CD4-positive, alpha-beta T cell (primary cell): ENCODE data around the gene UBE2O. TPM values are rescaled to one million over a fixed set of nuclear protein-coding genes. Genes with fewer than 3 reads are reported as not detected.

Experiments used
- ATAC-seq: fragments of 200-7000 bp; cut with Tn5 transposase; one replicate; pipeline ENCODE4 v1.10.0; 2022; ENCODE audit warnings: mild to moderate bottlenecking; ENCODE audit not compliant: poor library complexity
- CTCF ChIA-PET: fragments of 350-600 bp; sonication (Branson Sonifier 250); formaldehyde crosslinking; loops from one replicate; lab custom pipeline; 2021; ENCODE audit warnings: antibody characterized with exemption, inconsistent platforms; lab: Charles Lee
- POLR2A ChIA-PET: fragments of 350-600 bp; sonication (Branson Sonifier 250); formaldehyde crosslinking; loops from one replicate; lab custom pipeline; 2021; ENCODE audit warnings: antibody characterized with exemption, inconsistent platforms; lab: Charles Lee
- DNase-seq, 14 experiments: peaks; one replicate each; pipeline ENCODE4 v3.0.0-alpha.2; 2013 to 2020; ENCODE audit warnings: mixed read lengths in 2 of 14
- H3K27ac ChIP-seq, 2 donors: one replicate each; pipeline versions ENCODE4 v1.5.1 to v1.7.0; 2013; ENCODE audit warnings: low read length in 2 of 2, low read depth in 1 of 2, mild to moderate bottlenecking in 1 of 2
- H3K27me3 ChIP-seq, 2 experiments: 1 replicate in 1 of 2; 2 replicates in 1 of 2; pipeline versions ENCODE4 v1.6.1 to v1.7.0; 2013; ENCODE audit warnings: low read length in 2 of 2, control low read depth in 1 of 2, mild to moderate bottlenecking in 1 of 2, moderate library complexity in 1 of 2; ENCODE audit not compliant: insufficient read depth in 2 of 2, control insufficient read depth in 1 of 2
- H3K36me3 ChIP-seq: one replicate; pipeline ENCODE4 v1.6.1; 2013; ENCODE audit warnings: low read length, control low read depth; ENCODE audit not compliant: insufficient read depth
- H3K4me1 ChIP-seq: one replicate; pipeline ENCODE4 v1.6.1; 2013; ENCODE audit warnings: low read length, control low read depth; ENCODE audit not compliant: insufficient read depth
- H3K4me3 ChIP-seq: one replicate; pipeline ENCODE4 v1.5.1; 2013; ENCODE audit warnings: mild to moderate bottlenecking, low read length, moderate library complexity
- H3K9me3 ChIP-seq, 2 experiments: 1 replicate in 1 of 2; 2 replicates in 1 of 2; pipeline versions ENCODE4 v1.6.1 to v1.7.0; 2013; ENCODE audit warnings: low read length in 2 of 2, mild to moderate bottlenecking in 2 of 2, control low read depth in 1 of 2, moderate library complexity in 1 of 2; ENCODE audit not compliant: control insufficient read depth in 1 of 2, insufficient read depth in 1 of 2
- H3K27ac Mint-ChIP-seq: one replicate; pipeline ENCODE4 v1.8.0; 2020; ENCODE audit warnings: mixed read lengths
- H3K27me3 Mint-ChIP-seq: one replicate; pipeline ENCODE4 v1.8.0; 2021; ENCODE audit warnings: mixed read lengths
- H3K36me3 Mint-ChIP-seq: one replicate; pipeline ENCODE4 v1.8.0; 2021; ENCODE audit warnings: low read depth, mixed read lengths
- H3K4me1 Mint-ChIP-seq: one replicate; pipeline ENCODE4 v1.8.0; 2021; ENCODE audit warnings: low read depth, mixed read lengths
- H3K4me3 Mint-ChIP-seq: one replicate; pipeline ENCODE4 v1.8.0; 2020; ENCODE audit warnings: mild to moderate bottlenecking, mixed read lengths
- H3K9me3 Mint-ChIP-seq: one replicate; pipeline ENCODE4 v1.8.0; 2020; ENCODE audit warnings: mixed read lengths
- intact Hi-C, 2 experiments: fragments of 100-400 bp; cut with DNase I in 1 of 2; cut with micrococcal nuclease in 1 of 2; formaldehyde crosslinking; loops; one replicate each; pipeline versions ENCODE4 v1.15.1 to v1.9.0; 2023 to 2025; cut with DNase I, micrococcal nuclease
- total RNA-seq, 174 experiments: library from RNA in 2 of 174; stranded (reverse) in 2 of 174; gene quantifications; one replicate each; pipeline ENCODE4 v1.2.3 and lab custom pipeline; 2021 to 2026
- TF ChIP-seq, protein P1 (sequence below): fragments of 200-600 bp; IDR thresholded peaks from one replicate; pipeline ENCODE4 v1.8.0; 2022; ENCODE audit warnings: antibody characterized with exemption, mild to moderate bottlenecking

The UBE2O gene
- total RNA-seq, 2 experiments from 2014 or later = 22.7 to 25.1 TPM

DNA sequence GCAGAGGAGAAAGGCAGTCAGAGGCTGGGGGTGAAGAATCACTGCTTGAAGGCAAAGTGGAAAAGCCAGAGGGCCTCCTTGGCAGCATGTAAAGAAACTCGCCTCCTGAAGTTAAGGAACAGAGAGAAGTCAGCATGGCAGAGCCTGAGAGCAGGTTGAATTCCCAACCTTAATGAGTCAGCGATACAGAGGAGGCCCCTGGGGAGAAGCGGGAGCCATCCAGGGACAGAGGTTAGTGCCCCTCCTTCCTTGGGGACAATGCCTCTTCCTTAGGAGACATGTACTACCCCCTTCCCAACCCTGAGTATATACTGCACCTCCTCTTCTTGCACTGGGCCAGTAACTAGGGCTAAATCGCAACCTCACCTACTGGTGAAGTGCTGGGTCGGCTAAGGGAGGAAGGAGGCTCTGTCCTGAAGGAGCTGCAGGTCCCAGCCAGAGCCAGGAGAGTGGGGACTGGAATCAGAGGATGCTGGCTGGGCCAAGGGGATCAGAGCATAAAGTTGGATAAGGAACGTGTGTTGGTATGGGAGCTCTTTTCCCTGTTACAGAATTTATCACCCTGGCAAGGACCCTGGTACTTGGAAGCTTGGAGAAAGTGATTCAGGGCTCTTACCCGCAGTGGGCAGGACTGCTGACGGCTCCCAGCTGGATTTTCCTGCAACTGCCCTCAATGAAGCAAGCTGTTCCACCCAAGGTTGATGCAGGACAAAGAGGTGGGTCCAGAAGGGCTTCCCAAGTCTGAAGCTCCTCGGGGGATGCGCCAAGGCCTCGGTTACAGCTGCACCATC is 9.0 kb upstream of the UBE2O start:
- TF ChIP-seq, protein P1, sequence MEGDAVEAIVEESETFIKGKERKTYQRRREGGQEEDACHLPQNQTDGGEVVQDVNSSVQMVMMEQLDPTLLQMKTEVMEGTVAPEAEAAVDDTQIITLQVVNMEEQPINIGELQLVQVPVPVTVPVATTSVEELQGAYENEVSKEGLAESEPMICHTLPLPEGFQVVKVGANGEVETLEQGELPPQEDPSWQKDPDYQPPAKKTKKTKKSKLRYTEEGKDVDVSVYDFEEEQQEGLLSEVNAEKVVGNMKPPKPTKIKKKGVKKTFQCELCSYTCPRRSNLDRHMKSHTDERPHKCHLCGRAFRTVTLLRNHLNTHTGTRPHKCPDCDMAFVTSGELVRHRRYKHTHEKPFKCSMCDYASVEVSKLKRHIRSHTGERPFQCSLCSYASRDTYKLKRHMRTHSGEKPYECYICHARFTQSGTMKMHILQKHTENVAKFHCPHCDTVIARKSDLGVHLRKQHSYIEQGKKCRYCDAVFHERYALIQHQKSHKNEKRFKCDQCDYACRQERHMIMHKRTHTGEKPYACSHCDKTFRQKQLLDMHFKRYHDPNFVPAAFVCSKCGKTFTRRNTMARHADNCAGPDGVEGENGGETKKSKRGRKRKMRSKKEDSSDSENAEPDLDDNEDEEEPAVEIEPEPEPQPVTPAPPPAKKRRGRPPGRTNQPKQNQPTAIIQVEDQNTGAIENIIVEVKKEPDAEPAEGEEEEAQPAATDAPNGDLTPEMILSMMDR = no peak
- intact Hi-C loops = no loop called here
- H3K36me3 Mint-ChIP-seq = no peaks in the 10 kb centered on the region
- no peak overlapping the region for H3K27ac ChIP-seq
- no peak overlapping the region for H3K27ac Mint-ChIP-seq
- POLR2A ChIA-PET = no interaction called here
- no peaks in the 10 kb centered on the region for H3K9me3 Mint-ChIP-seq
- H3K27me3 ChIP-seq = no peaks in the 10 kb centered on the region
- no peak overlapping the region for H3K4me3 ChIP-seq
- H3K4me1 Mint-ChIP-seq = peaks cover 4% of the 10 kb centered on the region
- H3K4me1 ChIP-seq = peaks cover 6% of the 10 kb centered on the region
- no peaks in the 10 kb centered on the region for H3K36me3 ChIP-seq
- CTCF ChIA-PET = interaction anchor here (1.0 kb wide), 1 partner anchor 8 kb away, joined by 3 read pairs; the partner anchor contains the start of gene UBE2O
- DNase-seq (no peak), ATAC-seq (no peak)
- H3K4me3 Mint-ChIP-seq = no peak overlapping the region
- no peaks in the 10 kb centered on the region for H3K27me3 Mint-ChIP-seq
- no peaks in the 10 kb centered on the region for H3K9me3 ChIP-seq

DNA sequence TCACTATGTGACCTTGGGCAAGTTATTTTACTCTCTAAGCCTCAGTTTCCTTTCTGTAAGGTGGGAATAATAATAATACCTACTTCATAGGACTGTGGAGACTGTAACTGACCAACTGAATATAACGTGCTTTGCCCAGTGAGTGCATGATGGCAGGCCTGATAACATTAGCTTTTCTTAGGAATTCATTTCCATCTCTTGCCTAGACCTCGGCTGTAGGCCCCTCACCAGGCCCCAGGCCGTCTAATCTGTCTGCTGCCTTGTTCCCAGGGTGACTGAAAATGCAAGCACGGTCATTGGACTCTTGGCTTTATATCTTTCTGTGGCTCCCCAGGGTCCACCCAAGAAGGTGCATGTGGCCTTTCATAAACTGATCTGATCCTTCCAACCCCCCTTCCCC is 6.7 kb upstream of the UBE2O start:
- TF ChIP-seq, protein P1 = no peak
- no peaks in the 10 kb centered on the region for H3K9me3 Mint-ChIP-seq
- no peak overlapping the region for H3K4me3 Mint-ChIP-seq
- no peaks in the 10 kb centered on the region for H3K36me3 Mint-ChIP-seq
- Histone ChIP-seq H3K4me3 (no peak overlapping the region), H3K36me3 (no peaks in the 10 kb centered on the region), H3K27me3 (no peaks in the 10 kb centered on the region), H3K4me1 (no peaks in the 10 kb centered on the region), H3K9me3 (no peaks in the 10 kb centered on the region), H3K27ac (no peak overlapping the region)
- ChIA-PET CTCF (interaction anchor here (1.0 to 1.2 kb wide), 2 partner anchors 48 to 51 kb away, joined by 6 read pairs; no protein-coding TSS in a partner anchor), POLR2A (no interaction called here)
- ATAC-seq (no peak), DNase-seq (no peak)
- intact Hi-C loops = loop anchor here in 1 of 2 experiments (10.0 kb wide), 1 partner anchor 275 kb away; the partner anchor contains the start of genes MFSD11 and SRSF2
- no peaks in the 10 kb centered on the region for H3K4me1 Mint-ChIP-seq
- no peak overlapping the region for H3K27ac Mint-ChIP-seq
- no peaks in the 10 kb centered on the region for H3K27me3 Mint-ChIP-seq

DNA sequence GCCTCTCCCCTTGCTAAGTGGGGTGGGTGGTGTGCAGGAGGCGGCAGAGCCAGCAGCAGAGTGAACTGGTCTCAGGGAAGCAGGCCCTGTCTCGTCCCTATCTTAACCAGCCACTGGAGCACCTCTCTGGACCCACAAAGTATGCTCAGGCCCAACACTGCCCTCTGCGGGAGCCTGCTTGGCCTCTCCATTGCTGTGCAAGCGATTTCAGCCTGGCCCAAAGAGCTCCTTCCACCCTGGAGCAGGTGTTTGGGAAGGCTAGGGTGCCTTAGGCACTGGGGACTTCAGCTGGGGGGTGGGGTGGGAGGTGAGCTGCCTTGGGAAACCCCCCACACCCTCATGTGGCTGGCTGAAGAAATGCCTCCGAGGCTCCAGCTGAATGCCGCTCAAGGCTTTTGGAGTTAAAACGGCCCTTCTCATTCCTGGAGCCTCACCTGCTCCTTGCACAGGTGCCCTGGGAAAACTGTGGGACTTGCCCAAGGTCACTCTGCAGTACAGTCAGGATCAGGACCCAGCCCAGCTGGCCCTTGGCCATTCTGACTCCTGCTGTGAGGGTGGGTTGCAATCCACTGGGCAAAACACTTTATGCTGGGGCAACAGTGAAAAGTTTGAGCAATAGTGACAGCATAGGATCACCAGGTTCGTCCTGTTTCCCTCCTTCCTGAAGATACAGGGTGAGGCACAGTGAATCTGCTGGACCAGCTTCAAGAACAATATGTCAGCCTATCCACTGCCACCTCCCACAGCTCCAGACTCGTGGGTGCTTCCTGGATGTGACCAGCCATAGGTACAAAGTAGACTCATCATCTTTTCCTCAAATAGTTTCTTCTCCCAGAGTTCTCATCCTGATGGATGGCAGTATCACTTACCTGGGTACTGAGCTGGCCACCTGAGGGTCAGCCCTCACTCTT is 5.9 kb upstream of the UBE2O start:
- POLR2A ChIA-PET = interaction anchor here (1.4 to 1.5 kb wide), 2 partner anchors 35 to 43 kb away, joined by 3 to 7 read pairs; partner anchors contain the start of gene RHBDF2
- H3K27ac Mint-ChIP-seq = no peak overlapping the region
- intact Hi-C loops = loop anchor here in 1 of 2 experiments (10.0 kb wide), 1 partner anchor 276 kb away; the partner anchor contains the start of genes MFSD11 and SRSF2
- Histone ChIP-seq H3K27ac (no peak overlapping the region), H3K36me3 (no peaks in the 10 kb centered on the region), H3K4me1 (no peaks in the 10 kb centered on the region), H3K27me3 (no peaks in the 10 kb centered on the region), H3K9me3 (no peaks in the 10 kb centered on the region), H3K4me3 (no peak overlapping the region)
- no peak overlapping the region for H3K4me3 Mint-ChIP-seq
- CTCF ChIA-PET = interaction anchor here (0.5 to 1.2 kb wide), 3 partner anchors 49 to 501 kb away, joined by 3 to 6 read pairs (median 6); no protein-coding TSS in a partner anchor
- DNase-seq (peak in 1 of 14 experiments; percentile 29), ATAC-seq (no peak)
- no peaks in the 10 kb centered on the region for H3K27me3 Mint-ChIP-seq
- no peaks in the 10 kb centered on the region for H3K9me3 Mint-ChIP-seq
- TF ChIP-seq, protein P1 = no peak
- H3K36me3 Mint-ChIP-seq = no peaks in the 10 kb centered on the region
- H3K4me1 Mint-ChIP-seq = no peaks in the 10 kb centered on the region
